ENCODE results near the gene HYKK. TPM values are rescaled to one million over a fixed set of nuclear protein-coding genes. Genes with fewer than 3 reads are reported as not detected.

HYKK gene
- total RNA-seq, 1 experiment from 2014 or later = 3.1 TPM

DNA sequence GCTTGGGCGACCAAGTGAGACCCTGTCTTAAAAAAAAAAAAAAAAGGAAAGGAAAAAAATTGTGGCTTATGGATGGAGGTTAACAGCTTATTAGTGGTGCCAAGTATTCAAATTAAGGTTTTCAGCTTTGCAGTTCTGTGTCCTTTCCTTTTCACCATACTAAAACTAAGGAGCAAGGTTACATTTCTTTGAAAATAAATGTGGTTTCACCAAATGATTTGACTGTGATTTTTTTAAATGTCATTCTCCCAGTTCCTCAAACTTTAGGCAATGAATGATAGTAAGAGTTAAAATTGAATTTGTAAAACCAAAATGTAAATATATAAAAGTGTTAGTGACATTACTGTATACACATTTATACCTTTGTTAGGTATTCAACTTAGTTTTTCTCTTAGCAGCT, 67.6 kb downstream of the HYKK start (continued):
- TF ChIP-seq JAZF1 (CRISPR knock-in tag; IDR thresholded peaks at IDR 0.05) (no peak), FOXP1 (CRISPR knock-in tag; IDR thresholded peaks at IDR 0.05; ENCODE audit: borderline replicate concordance) (no peak), GTF2I (CRISPR knock-in tag; conservative IDR thresholded peaks at IDR 0.05) (no peak), RELA (CRISPR knock-in tag; IDR thresholded peaks at IDR 0.05; ENCODE audit: borderline replicate concordance) (no peak), NR1H2 (CRISPR knock-in tag; IDR thresholded peaks at IDR 0.05) (no peak), HMGA2 (CRISPR knock-in tag; IDR thresholded peaks at IDR 0.05) (no peak)

Other genes with a start within 250 kb of the HYKK start
- 7.8 to 10.1 TPM (median 9.8 TPM) in 3 replicates for gene DNAJA4, start 243.0 kb upstream of the HYKK start, total RNA-seq (2021)
- 49.5 to 55.6 TPM (median 50.9 TPM) in 3 replicates for gene SKIC8, start 208.0 kb upstream of the HYKK start, total RNA-seq (2021)
- 374 to 444 TPM (median 377 TPM) in 3 replicates for gene CRABP1, start 167.2 kb upstream of the HYKK start, total RNA-seq (2021)
- 86.0 to 89.5 TPM (median 89.3 TPM) in 3 replicates for gene IREB2, start 69.4 kb upstream of the HYKK start, total RNA-seq (2021)
- gene PSMA4, start 32.9 kb downstream of the HYKK start, total RNA-seq (2021) = 268 to 281 TPM (median 269 TPM) in 3 replicates
- 21.0 to 23.3 TPM (median 21.2 TPM) in 3 replicates for gene CHRNA5, start 57.9 kb downstream of the HYKK start, total RNA-seq (2021)
- 2.2 to 4.4 TPM (median 3.2 TPM) in 3 replicates for gene CHRNA3, start 113.4 kb downstream of the HYKK start, total RNA-seq (2021)
- 3.7 to 10.1 TPM (median 4.0 TPM) in 3 replicates for gene CHRNB4, start 133.6 kb downstream of the HYKK start, total RNA-seq (2021)

All from WTC11 (cell line).